Activated CD8-positive, alpha-beta memory T cell treated with anti-CD3 and anti-CD28 coated beads, Interleukin-2, amount 50 U/mL, for 48 hours (primary cell): Measurements from ENCODE around the gene SMARCC2.
A peak's percentile ranks its signal among the peaks of the same experiment; 100 is the strongest.
"Not testable (repeated sequence)": the region's sequence is repeated elsewhere in the genome, so short reads cannot be mapped to it uniquely, and the experiment has no call there.

Experiments used
- DNase-seq: peaks from one replicate; pipeline ENCODE4 v3.0.0-alpha.2; 2020

The SMARCC2 gene

DNA sequence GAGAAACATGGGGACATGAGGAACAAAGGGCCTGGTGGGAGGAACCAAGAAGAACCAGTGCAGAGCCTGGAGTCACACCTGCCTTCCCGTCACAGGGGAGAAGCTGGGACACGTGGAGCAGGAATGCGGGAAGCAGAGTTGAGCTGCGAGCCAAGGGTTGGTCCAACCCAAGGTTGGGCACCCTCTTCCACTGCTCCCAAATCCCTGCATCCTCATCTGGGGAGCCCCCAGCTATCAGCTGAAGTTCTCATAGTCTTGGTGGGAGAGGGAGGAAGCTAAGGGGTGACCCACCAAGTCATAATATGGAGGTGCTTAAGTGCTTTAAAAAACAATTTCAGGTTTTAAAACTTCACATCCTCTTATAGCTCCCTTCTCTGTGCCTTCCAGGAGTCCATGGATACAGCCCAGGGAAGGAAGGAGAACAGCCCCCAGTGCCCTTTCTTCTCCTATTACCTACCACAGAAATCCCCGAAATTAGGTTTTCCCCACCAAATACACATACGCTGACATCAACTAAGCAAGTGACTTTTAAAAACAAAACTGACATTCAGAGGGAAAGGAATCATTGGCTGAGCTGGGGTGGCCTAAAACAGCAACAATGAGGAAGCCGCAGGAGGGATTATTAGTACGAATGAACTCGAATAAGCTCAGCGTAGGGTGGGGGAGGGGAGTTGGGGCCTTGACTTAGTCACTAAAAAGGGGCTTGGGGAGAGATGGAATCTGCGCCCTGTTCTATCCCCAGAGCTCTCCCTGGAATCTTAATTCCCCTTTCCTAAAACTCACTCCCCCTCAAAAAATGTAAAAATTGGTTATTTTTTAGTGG is 26.6 kb downstream of the SMARCC2 start:
- no peak for DNase-seq

DNA sequence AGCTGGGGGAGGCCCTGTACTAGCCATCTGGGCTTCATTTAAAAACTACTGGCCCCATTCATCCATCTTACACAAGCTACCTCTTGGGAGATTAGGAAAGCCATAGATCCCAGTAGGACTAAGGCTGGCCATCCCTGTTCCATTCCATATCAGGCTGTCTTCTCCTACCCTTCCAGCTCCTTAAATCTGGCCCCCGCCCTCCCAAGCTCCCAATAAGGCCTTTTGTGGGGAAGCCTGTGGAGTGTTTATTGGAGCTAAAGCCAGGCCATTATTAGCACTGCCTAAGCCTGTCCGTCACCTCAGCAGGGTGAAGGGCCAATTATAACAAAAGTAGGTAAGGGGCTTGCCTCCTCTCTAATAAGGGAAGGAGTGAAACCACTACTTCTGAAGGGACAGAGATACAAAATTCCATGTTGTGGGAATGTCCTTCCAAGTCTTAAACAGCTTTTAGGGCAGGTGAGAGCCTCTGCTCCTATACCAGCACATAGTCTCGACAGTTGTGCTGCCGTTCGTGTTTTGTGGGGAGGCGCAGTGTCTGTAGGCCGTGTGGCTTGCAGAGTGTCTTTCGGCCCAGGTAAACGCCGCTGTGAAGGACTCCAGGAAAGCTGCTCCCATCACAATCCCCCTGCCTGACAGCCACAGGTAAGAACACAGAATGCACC is 27.5 kb downstream of the SMARCC2 start:
- no peak for DNase-seq

DNA sequence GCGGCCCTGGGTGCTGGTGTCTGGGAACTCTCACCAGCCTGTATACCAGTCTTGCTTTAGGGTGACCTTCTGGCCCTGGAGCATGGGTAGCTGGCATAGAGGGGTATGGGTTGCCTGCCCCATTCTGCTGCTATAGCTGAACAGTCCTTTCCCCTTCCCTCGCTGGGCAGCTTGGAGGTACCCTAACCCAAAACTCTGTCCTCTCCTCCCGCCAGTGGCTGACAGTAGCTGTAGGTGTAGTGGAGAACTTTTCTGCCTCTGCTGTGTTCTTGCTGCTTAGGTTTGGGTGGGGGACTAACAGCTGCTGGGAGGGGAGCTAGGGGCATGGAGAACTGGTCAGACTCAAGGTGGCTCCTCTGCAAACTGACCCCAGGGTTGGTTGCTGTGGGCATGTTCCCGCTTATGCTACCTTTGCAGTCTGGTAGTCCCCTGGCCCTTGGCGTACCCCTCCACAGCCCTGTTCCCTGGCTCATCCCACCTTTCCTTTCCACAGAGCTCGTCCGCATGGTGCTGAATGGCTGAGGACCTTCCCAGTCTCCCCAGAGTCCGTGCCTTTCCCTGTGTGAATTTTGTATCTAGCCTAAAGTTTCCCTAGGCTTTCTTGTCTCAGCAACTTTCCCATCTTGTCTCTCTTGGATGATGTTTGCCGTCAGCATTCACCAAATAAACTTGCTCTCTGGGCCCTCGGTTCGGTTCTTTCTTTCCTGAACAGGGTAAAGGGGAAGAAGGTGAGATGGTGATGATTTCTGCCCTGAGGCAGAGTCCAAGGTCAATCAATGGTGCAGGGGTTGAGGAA is 28.2 kb downstream of the SMARCC2 start:
- DNase-seq: no peak

DNA sequence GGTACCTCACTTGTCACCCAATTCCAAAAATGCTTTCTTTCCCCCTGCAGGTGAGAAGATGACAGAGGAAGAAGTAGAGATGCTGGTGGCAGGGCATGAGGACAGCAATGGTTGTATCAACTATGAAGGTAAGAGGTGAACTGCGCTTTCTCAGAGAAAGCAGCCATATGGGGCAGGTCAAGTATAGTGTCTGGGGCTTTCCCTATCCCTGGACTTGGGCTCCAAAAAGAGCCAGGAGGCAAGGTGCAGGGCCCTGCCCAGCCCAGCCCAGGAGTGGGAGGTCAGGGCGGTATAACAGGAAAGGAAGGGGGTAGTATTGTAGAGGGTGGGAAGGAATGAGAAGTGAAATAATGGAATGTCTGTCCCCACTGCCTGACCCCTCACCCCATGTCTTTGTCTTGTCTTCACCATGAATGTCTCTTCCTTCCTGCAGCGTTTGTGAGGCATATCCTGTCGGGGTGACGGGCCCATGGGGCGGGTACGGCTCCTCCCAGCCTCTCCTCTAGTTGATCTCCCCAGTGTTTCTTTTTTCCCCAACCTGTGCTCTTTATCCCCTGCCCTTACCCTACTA is 29.0 kb downstream of the SMARCC2 start:
- peak; percentile 77 for DNase-seq

DNA sequence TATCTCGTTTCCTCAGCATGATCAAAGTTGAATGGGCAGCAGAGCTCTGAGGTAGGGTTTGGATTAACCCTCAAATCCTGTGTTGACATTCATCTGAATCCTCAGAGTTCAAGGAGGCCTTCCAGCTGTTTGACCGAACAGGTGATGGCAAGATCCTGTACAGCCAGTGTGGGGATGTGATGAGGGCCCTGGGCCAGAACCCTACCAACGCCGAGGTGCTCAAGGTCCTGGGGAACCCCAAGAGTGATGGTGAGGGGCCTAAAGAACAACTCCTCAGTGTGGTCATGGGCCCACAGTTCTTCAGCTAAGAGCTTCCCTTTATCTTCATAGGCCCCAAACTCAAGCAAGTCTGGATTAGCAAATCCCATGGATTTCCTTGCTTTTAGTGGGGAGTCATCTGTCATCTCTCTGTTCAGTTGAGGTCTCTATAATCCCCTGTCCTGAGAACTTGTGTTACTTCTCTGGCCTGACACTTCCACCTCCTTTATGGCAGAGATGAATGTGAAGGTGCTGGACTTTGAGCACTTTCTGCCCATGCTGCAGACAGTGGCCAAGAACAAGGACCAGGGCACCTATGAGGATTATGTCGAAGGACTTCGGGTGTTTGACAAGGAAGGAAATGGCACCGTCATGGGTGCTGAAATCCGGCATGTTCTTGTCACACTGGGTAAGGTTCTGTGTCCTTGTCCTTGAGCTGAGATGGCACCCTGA is 29.6 kb downstream of the SMARCC2 start:
- no peak for DNase-seq

DNA sequence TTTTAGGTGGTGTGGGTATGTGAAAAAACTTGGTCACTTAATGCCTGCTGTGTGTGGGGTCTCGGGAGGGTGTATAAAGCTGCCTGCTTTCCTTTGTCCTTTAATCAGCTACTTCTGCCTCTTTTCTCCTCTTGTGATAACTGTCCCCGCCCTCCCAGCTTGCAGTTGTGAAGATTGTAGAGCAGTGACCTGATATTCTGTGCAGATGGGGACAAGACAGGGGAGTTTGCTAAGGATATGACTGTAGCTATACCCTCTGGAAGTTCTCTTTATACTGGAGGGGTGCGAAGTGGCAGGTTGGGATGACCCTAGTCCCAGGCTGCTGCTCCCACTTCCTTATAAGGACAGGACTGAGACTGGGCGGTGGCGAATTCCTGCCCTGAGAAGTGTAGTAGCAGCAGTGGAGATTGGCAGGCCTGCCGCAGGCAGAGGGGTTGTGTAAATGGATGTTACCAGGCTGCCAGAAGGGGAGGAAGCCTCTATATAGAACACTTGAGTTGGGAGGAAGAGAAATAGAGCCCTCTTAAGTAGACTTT is 30.3 kb downstream of the SMARCC2 start:
- DNase-seq: no peak

DNA sequence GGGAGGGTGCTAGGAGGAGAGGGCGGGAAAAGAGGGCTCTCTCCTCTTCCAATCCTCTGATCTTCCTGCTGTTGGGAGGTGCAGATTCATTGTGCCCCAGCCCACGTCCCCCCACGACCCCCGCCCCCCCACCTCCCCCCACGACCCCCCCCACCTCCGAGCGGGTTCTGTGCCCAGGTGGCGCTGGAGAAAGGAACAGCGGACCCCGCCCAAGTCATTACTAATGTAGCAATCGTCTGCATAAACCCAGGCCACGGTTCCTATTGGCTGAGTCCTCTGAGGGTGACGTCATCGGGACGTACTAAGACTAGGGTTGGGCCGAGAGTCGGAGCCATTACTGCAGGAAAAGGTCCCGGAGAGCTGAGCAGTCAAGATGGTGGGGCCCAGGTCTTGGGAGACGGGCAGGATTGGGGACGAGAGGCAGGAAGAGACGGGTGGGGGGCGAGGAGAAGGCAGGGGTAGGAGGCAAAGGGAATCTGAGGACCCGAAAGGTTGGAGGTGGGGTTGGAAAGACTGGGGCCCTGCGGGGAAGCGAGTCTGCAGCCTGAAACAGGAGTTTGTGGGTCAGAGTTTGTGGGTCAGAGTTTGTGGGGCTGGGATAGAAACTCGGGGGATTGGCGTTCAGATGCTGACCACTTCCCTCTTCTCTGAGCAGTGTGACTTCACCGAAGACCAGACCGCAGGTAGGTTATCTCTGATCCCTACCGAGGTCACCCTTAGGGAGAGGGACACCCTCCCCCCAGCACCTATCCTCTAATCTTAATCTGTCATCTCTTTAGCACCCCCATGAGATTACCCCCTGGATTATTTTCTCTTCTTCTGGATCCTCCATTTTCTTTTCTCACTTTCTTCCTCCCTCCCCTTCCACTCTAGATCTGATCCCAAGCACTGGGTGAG is 31.0 kb downstream of the SMARCC2 start, which contains the start of gene MYL6:
TSS of gene MYL6 (plus strand) at position 331 of the 897 bp plus-strand sequence. CDS start at position 374, 43 bp downstream.
- DNase-seq: peak; percentile 92

DNA sequence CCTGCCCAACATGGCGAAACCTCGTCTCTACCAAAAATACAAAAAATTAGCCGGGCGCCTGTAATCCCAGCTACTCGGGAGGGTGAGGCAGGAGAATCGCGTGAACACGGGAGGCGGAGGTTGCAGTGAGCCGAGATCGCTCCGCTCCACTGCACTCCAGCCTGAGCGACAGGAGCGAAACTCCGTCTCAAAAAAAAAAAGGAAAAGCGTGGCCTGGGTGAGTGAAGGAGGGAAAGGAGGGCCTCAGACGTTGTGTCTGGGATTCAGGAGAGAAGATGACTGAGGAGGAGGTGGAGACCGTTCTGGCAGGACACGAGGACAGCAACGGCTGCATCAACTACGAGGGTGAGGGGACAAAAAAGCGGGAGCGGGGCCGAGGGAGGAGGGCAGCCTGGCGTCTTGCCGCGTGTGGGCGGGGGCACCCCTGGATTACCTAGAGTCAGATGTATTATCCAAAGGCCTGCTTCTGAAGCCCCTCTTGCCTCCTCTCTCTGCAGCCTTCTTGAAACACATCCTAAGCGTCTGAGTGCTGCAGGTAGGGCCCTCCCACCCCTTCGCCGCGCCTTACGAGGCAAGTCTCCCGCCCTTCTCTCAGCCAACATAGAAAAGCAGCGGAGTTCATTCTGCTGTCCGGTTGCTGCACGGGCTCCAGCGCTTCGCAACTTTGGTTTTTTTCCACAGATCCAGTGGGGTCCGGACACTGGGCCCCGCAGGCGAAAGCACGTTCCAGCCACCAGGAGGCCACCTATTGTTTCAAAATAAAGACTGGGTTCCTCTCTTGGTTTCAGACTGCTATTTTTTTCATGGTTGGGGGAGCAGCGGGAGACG is 31.9 kb downstream of the SMARCC2 start:
- peak; percentile 79 for DNase-seq

DNA sequence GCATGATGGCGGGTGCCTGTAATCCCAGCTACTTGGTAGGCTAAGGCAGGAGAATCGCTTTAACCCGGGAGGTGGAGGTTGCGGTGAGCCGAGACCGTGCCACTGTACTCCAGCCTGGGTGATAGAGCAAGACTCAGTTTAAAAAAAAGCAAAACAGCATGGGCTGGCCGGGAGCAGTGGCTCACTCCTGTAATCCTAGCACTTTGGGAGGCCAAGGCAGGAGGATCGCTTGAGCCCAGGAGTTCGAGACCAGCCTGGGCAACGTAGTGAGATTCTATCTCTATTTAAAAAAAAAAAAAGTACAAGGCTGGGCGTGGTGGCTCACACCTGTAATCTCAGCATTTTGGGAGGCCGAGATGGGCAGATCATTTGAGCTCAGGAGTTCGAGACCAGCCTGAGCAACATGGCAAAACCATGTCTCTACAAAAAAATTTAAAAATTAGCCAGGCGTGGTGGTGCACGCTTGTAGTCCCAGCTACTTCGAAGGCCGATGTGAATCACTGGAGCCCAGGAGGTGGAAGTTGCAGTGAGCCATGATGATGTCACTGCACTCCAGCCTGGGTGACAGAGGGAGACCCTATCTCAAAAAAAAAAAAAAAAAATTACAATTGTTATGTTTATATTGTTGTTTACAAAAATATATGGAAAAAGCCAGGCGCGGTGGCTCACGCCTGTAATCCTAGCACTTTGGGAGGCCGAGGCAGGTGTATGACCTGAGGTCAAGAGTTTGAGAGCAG is 32.7 kb downstream of the SMARCC2 start:
- not testable (repeated sequence) for DNase-seq

DNA sequence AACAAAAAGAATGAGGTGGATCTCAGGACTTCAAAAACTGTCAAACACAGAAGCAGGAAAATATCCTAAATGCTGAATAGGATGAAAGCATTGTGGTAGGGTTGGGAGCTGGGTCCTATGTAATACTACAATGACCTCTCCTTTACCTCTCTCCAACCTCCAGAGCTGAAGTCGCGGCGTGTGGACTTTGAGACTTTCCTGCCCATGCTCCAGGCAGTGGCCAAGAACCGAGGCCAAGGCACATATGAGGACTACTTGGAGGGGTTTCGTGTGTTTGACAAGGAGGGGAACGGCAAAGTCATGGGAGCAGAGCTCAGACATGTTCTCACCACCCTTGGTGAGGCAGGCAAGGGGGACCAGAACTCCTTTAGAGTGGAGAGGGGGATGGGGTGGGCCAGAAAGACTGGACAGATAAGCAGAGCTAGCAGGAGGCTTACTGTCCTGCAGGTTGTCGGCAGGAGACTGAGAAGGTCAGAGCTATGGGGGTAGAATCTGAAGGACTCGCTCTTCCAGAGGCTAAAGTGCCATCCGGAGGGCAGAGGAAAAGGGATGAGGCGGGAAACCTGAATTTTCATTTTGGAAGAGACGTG is 33.9 kb downstream of the SMARCC2 start:
- DNase-seq: no peak

DNA sequence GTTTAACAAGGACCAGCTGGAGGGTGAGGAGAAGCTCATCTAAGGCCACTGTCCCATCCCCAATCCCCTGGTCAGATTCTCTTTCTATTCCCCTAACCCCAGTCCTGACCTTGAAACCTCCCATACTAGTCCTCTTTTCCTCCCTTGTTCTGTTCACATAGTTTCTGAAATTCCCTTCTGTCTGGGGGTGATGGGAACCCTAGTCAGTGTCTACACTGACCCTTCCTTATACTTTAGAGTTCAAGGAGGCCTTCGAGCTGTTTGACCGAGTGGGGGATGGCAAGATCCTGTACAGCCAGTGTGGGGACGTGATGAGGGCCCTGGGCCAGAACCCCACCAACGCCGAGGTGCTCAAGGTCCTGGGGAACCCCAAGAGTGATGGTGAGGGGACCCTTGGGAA is 34.5 kb downstream of the SMARCC2 start:
- DNase-seq: no peak

DNA sequence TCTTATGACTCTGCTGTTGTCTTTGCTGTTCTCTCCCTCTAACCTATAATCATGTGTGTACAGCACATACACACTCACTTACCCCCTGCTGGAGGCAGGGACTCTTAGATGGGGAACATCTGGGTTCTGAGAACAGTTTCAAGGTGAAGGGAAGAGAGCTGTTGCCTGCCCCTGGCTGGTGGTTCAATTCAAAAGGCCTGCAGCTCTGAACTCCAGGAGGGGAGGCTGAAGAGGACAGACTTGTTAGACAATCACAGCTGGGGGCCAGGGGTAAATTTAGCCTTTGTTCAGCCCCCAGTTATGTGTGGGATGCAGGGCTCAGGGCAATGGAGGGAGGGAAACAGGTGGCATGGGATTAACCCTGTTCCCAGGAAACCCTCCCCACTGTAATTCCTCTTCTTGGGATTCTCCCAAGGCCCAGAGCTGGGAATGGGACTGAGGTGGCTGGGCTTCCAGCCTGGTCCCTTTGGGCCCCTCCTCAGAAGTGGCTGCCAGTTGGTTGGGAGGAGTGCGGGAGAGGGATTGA is 35.0 kb downstream of the SMARCC2 start:
- DNase-seq: no peak

DNA sequence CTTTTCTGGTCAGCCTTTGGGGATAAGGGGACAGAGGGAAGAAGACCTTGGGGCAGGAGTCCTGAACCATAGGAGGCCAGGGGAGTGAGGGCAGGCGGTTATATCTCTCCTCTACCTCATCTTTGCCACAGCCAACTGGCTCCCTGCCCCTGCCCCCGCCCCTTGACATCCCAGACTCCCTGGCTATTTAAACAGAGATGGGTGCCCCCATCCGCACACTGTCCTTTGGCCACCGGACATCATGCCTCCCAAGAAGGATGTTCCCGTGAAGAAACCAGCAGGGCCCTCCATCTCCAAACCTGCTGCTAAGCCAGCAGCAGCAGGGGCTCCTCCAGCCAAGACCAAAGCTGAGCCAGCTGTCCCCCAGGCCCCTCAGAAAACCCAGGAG is 35.6 kb downstream of the SMARCC2 start:
- no peak for DNase-seq

DNA sequence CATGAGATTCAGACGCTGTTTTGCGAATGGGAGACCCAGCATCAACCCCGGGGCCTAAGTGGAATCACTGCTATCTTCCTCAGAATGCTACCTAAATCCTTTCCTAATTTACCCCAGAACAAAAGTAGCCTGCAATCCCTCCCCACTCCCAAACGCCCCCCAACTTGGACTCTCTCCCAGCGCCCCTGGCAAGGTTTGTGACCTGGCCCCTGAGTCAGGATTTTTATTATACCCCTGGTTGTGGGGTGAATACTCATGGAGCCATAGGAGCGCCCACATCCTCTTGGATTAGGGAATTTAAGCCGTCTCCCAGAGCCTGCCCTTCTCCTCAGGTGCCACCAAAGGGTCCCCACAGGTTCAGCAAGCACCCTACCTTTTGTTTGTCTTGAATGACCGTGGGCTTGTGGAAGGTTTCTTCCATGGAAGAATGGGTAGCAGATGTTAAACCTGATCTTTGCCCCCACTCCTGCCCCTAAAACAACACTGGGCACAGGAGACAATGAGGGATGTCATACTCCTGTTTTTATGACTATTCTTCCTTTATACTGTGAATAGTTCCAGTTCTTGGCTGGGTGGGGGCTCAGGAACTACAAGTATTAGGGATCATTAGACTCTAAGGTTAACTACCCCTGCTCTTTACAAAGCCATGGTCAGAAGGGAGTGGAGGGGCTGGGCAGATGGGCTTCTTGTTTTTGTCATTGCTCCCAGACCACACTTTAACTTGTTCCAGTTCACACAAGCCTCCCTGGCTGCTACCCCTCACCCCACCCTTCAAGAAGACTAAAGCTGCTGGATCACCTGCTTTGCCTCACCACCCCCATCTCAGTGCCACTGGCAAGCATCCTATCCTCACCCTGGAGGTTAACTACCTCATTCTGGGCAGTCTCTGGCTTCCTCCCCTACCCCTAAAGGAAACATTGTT is 36.3 kb downstream of the SMARCC2 start:
- no peak for DNase-seq

DNA sequence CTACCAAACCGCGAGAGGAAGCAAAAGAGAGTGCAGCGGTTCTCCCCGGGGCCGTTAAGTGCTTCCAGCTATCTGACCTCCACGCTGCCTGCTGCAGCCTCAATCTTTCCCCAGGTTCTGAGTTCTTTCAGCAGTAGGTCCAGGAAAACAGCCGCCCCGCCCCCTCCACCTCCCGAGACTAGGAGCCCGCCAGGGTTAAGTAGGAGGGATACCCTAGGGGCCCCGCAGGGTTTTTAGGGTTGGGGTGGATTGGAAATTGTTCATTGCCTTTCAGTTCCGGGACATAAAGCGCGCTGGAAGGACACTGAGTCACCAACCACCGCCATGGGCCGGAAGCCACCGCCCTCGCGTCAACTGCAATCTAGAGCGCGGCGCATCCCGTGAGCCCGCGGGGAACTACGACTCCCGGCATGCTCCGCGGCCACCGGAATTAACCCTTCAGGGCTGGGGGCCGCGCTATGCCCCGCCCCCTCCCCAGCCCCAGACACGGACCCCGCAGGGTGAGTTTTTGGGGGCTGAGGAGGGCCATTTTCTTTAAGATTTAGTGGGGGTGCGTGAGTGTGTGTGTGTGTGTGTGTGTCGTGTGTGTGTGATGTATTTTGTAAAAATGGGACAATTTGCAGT is 37.0 kb downstream of the SMARCC2 start, which contains the start of gene MYL6B:
TSS of gene MYL6B (plus strand) at position 456 of the 624 bp plus-strand sequence. CDS start 1,332 bp downstream, outside the sequence.
- peak; percentile 95 for DNase-seq

DNA sequence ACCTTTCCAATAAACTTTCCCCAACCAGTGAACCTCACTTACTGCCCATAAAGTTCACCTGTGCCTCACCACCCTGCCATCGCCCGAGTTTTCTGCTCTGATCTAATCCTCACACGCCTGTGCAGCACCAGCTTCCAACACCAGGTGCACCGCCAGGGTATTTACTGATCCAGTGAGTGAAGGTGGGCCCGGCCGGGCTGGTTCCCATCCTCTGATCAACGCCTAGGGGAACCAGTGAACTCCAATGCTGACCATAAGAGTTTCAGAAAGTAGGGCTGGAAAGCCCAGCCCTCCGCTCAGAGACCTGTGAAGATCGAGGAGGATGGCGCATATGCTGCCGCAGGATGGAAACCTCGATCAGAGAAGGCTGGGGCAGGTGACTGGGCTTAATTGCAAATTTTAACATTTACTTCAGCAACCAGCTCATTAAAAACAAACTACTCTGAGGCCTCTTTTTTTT is 37.6 kb downstream of the SMARCC2 start:
- DNase-seq: peak; percentile 84

DNA sequence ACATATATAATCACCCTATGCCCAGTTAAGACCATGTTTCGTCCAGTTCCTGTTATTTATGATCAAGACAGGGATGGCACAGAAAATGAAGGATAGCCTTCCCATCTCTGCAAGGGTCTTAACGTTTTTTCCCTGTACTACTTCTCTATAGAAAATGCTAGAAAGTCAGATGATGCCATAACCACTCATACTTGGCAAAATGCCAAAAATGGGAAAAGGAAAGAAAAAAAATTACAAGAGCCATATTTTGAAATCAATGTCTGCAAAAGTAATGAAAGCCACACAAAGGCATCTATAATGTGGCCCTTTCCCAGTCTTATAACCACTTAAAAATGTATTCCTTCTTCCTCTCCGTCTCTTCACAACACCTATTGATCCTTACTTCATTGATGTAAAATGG is 38.7 kb downstream of the SMARCC2 start:
- DNase-seq: no peak
